Stimulated activated CD4-positive, alpha-beta T cell treated with anti-CD3 and anti-CD28 coated beads, Interleukin-1b, Interleukin-23, amount 100 ng/mL, for 24 hours (primary cell): ENCODE results near the gene TAGLN3.
"Not testable (repeated sequence)": the region's sequence is repeated elsewhere in the genome, so short reads cannot be mapped to it uniquely, and the experiment has no call there.

Source experiments
- DNase-seq, 4 experiments: peaks; one replicate each; pipeline ENCODE4 v3.0.0-alpha.2; 2020; ENCODE audit warnings: low read depth in 4 of 4, low spot score in 1 of 4

Gene TAGLN3

DNA sequence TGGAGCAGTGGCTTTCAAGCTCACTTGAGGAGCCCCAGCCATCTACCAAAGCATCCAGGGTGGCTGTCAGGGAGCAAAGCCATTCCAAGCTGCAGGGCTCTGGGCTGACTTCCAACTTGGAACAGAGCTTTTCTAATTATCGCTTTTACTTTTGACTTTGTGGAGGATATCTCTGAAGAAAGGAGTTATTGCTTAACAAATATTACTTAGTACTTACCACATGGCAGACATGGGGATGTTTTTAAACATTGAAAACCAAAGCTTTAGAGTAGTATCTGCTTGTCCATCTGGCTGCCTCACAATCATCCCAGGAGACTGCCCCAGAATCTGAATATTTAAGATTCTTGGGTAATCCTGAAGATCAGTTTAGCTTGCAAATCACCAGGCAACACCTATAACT, 8.9 kb downstream of the TAGLN3 start:
- no peak for DNase-seq

DNA sequence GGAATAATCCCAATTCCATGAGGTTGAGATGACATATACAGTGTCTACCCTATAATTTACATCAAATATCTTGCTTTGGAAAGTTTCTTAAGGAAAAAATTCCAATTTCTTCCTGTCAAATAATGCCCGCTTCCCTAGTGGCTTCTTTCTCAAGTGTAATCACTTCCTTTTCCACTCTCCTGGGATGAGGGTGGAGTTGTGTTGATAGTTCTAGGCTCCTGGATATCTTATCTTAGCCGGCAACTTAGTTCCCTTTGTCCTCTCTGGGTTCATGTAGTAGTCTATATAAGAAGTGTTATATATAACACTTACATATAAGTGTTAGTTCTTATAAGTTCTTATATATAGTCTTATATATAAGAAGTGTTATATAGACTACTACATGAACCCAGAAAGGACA, 10.9 kb downstream of the TAGLN3 start:
- no peak for DNase-seq

DNA sequence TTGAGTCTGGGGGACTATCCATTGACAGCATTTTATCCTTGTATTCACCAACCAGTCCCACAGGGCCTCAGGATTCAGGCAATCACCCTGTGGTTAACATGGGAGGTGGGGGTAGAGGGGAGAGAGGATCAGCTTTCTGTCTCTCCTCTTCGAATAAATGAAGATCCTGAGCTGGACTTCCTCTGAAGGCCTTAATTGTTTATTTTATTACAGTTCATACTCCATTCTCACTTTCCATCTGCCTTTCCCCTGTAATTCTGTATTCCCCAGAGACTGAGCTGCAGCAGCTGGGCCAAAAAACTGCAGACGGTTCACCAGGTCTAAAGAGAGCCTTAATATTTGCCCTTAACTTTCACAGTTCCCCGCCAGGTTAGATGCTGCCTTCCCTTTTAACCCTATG, 11.9 kb downstream of the TAGLN3 start:
- DNase-seq: no peak

- no peak for DNase-seq
Observed at GRCh38 chr3:112011376-112011940, 12.7 kb downstream of the TAGLN3 start.

DNA sequence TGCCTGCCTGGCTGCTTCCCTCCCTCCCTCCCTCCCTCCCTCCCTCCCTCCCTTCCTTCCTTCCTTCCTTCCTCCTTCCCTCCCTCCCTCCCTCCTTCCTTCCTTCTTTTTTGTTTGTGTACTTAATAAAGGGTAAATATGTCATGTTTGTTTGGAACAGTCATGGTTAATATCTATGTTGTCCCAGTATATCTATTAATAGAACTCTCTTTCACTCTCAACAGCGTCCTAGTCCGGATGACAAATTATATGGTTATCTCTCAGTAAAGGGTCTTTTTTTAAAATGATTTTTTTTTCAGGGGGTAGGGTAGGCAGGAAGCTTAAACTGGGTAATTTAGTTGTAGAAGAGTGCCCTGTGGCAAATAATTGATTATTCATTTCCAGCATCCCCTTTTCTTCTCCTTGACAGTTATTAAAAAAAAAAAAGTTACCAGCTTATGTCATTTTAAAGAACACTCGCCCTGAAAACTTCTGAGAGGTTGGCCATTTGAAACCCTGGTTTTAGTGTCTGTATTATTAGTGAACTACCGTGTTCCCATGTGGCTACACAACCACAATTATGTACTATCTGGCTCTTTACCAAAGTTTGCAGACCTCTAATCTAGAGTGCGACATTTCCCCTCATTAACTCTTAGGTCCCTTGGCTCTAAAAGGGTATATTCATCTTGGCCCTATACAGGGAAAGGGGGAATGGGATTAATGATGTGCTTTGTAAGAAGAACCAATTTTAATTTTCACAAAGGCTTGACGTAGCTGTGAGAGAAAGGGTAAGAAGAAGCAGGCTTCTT, 13.7 kb downstream of the TAGLN3 start:
- DNase-seq: no peak

- DNase-seq: peak in 3 of 4 experiments; percentile 34 to 47 (median 42)
Observed at GRCh38 chr3:112013058-112013783, 14.5 kb downstream of the TAGLN3 start.

- no peak for DNase-seq
Observed at GRCh38 chr3:112013784-112014143, 15.0 kb downstream of the TAGLN3 start.

- DNase-seq: no peak
Observed at GRCh38 chr3:112017091-112017490, 18.4 kb downstream of the TAGLN3 start.

GRCh38 chr3:112018712-112019111, 20.0 kb downstream of the TAGLN3 start:
- no peak for DNase-seq

GRCh38 chr3:112019716-112020115, 21.0 kb downstream of the TAGLN3 start:
- no peak for DNase-seq

GRCh38 chr3:112020674-112021085, 22.0 kb downstream of the TAGLN3 start:
- DNase-seq: no peak

GRCh38 chr3:112027142-112027541, 28.4 kb downstream of the TAGLN3 start:
- no peak for DNase-seq

DNA sequence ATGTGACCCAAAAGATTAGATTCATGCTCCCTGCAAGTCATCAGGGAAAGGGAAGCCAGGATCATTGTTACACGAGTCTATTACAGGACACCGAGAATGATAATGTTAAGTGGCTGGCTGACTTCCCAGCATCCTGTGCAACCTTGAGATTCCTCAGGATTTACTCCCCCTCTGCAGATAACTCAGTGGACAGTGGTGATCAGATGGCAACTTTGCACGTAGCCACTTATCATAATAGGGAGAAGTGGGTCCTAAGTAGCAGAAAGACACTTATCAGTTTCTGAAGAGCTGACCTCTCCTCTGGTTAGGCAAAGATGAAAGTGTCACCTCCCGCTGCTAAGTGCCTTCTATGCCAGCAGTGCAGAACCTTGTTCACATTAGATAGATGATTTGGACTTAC, 29.1 kb downstream of the TAGLN3 start:
- DNase-seq: no peak

- no peak for DNase-seq
Observed at GRCh38 chr3:112030901-112031300, 32.2 kb downstream of the TAGLN3 start.

DNA sequence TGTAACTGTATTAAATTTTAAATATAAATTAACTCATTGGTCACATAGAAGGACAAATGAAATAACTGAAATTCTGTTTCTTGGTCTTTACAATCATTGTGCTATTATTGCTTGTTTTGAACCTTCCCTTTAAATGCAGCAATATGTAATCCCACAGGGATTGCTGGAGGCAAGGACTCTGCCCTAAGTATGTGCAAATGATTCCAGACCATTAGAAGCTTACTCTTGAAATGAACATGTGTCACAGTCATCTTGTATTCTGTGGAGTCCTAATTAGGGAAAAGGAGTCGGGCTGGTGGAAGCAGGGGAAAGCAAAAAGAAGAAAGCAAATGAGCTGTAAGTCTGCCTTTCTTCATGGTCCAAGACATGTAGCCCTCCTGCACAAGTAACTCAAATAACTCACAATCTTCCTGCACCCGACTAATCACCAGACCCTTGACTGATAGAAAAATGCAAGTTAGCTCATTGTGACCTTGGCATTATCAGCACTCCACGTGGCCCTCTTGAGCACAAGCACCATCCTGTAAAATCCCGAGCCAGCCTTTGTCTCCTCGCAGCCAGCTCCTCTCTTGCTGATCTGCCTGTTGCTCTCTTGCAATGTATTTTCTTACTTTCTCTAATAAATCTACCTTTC, 33.5 kb downstream of the TAGLN3 start:
- DNase-seq: no peak

DNA sequence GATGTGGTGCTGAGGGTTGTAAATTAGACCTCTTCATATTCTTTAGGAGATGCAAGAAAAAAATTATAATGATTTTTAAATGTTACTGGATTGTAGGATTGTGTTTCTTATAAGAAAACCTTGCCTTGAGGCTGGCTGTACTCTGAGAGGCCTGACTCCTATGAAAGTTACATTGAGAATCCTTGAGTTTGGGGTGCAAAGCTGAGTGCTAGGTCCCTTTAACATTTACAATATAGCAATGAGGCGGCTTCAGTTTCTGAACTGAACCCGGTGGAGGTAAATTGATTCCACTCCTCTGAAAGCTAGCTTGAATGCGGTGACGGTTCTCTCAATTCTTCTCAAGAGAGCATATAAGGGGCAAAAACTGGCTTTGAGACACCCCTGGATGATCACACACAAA, 35.7 kb downstream of the TAGLN3 start, which contains the start of gene TMPRSS7:
TSS of gene TMPRSS7 (plus strand) at position 301 of the 400 bp plus-strand sequence. CDS start 110 bp downstream, outside the sequence.
- DNase-seq: no peak

DNA sequence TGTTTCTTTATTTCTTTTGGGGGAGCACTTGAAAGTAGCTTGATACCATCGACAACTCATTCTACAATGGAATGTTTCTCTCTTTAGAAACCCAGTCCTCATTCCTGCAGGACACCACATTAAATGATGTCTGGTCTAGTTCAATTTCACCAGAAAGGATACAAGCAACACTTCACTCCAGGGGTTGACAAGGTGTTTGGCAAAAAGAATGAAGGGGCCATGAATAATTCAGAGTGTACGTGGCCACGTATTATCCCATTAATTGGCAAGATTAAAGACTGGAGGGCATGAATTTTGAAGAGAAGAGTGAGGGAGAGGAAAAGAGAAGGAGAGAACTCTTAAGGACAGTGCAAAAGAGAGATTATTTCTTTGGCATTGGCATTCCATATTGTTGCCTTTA, 36.5 kb downstream of the TAGLN3 start:
- no peak for DNase-seq

- not testable (repeated sequence) for DNase-seq
Observed at GRCh38 chr3:112037194-112037593, 38.5 kb downstream of the TAGLN3 start.

DNA sequence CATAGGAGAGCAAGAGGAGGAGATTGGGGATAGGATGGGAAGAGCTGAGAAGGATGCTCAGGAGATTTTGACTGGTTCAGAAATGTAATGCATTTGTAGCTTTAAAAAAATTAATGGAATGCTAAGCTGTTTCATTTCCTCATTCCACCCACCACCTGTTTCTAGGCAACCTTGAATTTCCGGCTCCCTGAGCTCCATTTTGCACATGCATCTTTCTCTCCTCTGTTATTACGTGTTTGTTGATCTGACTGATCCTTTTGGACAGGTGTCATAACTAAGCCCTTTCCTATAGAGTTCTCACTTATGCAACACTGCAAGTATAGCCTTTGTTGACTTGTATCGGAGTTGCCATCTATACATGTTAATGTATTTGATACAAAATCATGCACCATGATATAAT, 40.1 kb downstream of the TAGLN3 start:
- DNase-seq: no peak

GRCh38 chr3:112041321-112041720, 42.6 kb downstream of the TAGLN3 start:
- no peak for DNase-seq

- DNase-seq: no peak
Observed at GRCh38 chr3:112042842-112043280, 44.1 kb downstream of the TAGLN3 start.
